Stimulated activated CD8-positive, alpha-beta memory T cell treated with anti-CD3 and anti-CD28 coated beads, Interleukin-2, amount 100 ng/mL, for 1 hour (primary cell): Measurements from ENCODE around the gene MFSD2A.
"Not testable (repeated sequence)": the region's sequence is repeated elsewhere in the genome, so short reads cannot be mapped to it uniquely, and the experiment has no call there.

Source experiments
- DNase-seq, 2 donors: peaks; one replicate each; pipeline ENCODE4 v3.0.0-alpha.2; 2020; ENCODE audit warnings: low read depth in 2 of 2

The MFSD2A gene

DNA sequence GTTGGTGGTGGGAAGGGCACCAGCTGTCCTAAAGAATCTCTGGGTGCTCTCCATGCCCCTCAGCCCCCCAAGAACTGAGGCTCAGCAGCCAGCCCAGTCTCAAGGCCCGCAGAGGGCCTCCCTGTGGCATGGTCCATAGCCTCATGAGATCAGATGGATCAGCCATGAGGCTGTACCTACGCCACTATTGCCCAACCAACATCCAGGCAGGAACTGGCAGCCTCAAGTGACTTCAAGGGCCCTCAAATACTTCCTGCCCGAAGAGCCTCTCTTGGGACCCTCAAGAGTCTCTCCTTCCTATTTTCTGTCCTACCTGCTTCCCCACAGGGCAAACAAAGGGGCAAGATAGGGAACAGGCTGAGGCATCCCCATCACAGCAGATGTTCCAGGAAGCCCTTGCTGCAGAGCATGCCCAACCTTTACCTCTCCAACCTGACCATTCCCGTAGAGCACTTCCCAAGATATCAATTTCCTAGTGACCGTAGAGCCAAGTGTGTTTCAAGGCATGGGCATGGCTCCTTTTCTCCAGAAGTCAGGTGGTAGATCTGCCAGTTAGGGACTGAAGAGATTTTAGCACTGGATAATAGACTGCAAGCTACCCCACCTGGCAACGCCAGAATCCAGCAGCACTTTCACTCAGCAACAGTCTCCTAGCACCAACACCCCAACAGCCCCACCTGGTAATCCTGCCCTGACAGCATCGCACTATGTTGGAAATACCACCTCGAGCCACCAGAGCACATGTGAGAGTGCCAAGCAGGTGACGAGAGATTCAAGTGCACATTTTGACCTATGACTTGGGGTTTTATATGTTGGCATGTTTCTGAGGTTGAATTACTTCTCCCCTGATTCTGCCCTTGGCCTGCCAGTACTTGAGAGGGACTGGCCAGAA lies 13.7 kb upstream of the MFSD2A start:
- no peak for DNase-seq

DNA sequence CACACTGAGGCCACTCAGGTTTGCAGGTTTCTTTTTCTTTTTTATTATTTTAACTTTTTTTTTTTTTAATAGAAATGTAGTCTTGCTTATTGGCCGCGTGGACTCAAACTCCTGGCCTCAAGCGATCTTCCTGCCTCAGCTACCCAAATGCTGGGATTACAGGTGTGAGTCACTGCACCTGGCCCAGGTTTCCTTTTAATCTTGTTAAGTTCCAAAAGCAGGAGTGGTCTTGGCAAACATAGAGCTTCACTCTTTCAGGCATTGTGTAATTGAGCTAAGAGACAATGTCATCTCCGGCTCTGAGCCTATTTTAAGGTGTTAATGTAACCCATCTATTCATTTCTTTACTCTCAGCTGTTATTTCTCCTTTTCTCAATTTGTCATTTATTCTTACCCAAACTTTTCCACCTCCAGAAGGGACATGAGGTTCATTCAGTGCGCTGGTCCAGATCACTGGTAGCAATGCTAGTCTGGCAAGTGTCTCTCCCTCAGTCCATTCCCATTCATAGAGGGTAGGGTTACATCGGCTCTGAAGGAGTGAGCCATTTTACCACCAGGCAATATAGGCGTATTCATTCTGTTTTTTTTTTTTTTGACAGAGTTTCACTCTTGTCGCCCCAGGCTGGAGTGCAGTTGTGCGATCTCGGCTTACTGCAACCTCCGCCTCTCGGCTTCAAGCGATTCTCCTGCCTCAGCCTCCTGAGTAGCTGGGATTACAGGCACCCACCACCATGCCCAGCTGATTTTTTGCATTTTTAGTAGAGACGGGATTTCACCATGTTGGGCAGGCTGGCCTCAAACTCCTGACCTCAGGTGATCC lies 11.3 kb upstream of the MFSD2A start:
- DNase-seq = no peak

DNA sequence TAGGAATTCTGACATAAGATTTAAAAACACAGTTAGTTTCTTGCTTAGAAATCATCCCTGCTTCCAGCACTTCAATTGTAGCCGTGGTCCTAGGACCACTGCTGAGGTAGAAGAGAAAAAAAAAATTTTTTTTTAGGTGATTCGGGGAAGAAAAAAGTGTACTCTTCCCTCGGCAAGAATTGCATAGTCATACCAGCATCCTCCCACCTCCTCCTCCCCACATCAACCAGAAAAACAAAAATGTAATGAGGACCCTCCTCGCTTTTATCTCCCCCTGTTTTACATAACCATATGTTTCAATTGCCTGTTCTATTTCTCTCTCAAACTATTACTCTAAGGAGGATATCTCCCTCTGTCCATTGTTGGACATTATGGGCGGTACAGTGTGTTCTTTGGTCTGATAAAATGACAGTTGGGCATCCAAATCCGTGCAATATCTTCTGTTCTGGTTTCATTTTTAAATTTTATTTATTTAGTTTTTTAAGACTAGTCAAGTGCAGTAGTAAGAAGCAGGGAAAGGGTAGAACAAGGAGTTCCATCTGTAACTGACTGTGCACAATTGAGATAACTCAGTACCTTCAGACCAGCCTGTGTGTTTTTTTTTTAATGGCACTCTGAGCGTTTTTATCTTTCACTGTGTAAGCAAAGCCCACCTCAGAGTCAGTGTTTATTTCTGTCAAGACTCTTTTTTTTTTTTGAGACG lies 10.4 kb upstream of the MFSD2A start:
- DNase-seq = no peak

DNA sequence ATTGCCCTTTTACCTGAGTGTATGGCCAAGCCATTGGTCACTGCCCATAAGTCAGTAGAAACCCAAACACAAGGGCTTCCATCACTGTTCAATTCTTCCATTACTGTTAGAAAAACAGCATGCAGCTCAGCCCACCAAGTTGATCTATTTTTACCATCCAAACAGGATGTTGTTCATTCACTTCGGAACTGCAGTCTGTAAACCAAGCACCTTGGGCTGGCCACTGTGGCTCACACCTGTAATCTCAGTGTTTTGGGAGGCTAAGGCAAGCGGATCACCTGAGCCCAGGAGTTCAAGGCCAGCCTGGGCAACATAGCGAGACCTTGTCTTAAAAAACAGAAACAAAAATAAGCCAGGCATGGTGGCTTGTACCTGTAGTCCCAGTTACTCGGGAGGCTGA lies 8.7 kb upstream of the MFSD2A start:
- no peak for DNase-seq

DNA sequence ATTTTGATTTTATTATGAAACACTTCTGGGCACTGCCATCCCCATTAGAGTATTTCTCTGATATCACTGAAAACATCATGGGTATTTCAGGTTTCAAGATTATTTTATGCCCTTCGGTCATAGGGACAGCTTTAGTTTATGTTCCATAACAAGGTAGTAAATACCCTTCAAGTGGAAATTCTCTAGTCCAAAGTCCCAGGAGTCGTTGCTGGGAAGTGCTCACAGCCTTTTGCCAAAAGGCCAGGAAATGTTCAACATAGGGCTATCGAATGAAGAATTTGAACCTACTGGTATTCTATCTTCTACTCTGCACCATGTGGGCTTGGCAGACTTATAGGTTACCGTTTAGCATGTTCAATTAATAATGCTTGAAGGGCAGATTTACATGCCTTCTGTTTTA lies 7.7 kb upstream of the MFSD2A start:
- DNase-seq = no peak

DNA sequence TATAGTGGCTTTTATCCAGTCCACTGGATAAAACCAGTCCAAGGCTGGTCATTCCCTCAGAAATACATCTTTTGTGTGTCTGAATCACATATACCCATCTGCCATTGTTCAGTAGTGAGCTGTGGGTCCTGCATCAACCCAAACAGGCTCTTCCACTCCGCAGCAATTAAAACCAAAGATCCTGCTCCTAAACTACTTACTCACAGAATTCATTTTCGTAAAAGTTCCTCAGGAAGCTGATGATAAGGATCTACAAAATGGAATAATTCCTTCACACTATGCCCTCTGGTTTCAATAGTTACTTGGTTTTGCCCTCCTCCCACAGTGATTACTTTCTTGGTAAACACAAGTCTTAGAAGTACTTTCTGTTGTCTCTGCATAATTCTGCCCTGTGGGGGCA lies 5.1 kb upstream of the MFSD2A start:
- no peak for DNase-seq

DNA sequence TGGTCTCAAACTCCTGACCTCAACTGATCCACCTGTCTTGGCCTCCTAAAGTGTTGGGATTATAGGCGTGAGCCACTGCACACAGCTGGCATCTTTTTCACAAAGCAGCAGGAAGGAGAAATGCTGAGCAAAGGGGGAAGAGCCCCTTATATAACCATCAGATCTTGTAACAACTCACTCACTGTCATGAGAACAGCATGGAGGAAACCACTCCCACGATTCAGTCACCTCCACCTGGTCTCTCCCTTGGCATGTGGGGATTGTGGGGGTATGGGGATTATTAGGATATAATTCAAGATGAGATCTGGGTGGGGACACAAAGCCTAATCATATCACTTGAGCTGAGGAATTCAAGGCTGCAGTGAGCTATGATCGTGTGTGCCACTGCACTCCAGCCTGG lies 3.0 kb upstream of the MFSD2A start:
- DNase-seq = no peak

DNA sequence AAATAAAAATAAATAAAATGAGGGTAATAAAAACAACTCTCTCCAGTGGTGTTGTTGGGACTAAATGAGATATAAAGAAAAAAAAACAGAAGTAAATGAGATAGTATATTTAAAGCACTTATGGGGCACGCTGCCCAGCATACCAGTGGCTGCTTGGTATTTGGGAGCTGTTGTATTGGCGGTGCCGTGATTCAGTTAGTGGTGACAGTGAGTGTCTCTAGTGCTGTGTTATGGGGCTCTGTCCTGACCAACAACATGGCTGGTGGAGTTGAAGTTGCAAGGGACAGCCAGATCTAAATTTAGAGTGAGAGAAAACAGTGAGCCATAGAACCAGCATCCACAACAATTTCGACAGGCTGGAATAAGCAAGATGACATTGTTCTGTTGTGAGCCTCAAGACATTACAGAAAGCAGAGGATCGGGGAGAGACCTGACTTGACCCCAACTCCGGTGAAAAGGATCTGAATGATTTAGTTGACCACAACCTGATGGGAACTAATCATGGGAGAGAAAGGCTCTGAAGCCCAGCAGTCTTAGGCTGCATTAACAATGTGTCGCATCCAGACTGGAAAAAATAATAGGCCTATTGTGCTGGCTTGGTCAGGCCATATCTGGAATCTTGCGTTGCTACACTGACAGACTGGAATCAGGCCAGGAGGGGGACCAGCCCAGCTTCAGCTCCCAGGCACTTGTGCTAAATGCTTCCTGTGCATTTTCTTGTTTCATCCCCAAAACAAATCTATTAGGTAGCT lies 2.4 kb upstream of the MFSD2A start:
- DNase-seq = no peak

DNA sequence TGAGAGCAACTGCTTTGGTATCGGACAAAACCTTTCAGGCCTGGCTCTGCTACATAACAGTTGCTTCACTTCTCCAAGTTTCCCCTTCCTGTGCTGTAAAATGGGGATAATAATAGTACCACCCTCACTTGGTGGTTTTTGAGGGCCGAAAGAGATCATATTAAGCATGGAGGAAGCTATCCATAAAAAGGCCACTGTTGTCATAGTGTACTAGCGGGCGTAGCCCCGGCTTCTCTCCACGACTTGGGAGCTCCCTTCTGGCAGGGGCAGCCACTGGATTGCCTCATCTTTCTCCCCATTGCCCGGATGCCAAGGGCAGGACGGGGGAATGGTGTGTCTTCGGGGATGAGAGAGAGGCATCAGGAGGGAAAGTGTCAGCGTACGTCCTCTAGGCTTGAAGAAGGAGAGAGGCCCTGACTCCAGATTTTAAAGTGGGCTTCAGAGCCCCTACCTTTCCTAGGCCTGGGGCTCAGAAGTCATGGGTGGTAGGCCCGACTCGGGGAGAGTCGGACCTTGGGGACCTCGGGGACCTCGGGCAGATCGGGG lies 548 bp upstream of the MFSD2A start:
- no peak for DNase-seq

DNA sequence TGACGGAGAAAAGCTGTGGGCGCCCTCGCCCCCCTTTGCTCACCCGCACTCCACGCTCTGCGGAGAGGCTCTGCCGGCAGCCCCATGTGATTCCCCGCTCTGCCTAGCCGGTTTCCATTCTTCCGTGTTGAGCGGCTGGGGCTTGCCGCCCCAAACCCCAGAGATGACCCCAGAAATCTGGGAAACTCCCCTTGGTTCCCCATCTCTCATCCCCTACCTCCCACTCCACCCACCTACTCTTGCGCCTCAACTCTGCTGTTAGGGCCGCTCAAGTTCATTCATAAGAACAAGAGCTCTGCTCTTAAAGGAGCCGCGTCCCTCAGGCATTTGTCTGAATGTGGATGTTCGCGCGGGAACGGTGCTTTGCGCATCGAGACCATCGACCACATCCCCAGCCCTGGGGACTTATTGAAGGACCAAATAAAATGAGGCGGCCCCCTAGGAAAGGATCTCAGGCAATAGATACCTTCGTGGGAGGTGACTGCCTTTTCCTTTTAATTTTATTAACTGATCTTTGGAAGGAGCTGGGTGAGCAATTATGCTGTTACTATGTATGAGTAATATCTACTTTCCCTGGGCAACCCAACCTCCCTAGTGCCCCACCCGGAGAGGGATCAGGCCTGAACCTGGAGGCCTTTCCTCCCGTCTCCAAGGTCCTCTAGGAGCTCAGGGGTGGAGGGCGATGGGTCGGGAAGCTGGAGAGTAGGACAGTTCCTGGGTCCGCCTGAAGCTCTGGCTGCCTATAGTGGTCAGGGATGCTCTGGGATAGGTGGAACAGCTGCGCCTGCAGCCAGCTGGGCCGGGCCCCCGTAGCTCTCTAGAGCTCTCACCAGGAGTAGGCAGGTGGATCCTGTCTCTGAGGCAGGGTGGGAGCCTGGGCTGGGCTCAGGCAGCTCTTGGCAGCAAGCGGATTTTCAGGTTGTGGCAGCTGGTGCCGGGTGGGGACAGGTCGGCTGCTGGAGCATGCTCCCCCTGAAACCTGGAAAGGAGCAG lies 898 bp downstream of the MFSD2A start:
- DNase-seq = no peak

DNA sequence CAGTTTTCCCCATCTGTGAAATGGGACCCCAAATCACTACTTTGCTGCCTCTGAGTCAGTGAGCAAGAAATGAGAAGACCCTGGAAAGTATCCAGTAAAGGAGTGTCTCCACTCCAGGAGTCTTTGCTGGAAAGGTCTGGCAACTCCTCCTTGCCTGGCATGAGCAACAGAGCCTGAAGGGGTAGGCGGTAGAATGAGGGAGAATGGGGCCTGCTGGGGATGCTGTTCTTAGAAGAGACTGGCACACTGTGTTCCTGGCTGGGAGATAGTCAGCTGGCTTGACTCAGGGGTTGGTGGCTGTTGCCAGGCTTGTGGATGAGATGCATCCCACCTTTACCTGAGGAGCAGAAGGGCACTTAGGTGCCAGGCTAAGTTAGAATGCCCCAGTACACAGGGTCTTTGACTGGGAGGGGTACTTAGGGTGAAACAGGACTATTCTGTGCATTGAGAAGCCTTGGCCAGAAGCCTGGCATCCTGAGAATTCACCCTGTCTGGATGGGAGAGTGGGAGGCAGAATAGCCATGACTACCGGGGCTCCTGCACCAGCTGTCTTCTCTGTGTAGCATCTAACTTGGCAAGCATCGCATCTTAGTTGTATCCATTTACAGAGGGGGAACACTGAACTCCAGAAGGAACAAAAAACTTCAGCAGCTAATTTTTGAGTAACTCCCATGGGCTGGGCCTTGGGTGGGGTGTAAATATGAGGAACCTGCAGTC lies 2.5 kb downstream of the MFSD2A start:
- DNase-seq = no peak

DNA sequence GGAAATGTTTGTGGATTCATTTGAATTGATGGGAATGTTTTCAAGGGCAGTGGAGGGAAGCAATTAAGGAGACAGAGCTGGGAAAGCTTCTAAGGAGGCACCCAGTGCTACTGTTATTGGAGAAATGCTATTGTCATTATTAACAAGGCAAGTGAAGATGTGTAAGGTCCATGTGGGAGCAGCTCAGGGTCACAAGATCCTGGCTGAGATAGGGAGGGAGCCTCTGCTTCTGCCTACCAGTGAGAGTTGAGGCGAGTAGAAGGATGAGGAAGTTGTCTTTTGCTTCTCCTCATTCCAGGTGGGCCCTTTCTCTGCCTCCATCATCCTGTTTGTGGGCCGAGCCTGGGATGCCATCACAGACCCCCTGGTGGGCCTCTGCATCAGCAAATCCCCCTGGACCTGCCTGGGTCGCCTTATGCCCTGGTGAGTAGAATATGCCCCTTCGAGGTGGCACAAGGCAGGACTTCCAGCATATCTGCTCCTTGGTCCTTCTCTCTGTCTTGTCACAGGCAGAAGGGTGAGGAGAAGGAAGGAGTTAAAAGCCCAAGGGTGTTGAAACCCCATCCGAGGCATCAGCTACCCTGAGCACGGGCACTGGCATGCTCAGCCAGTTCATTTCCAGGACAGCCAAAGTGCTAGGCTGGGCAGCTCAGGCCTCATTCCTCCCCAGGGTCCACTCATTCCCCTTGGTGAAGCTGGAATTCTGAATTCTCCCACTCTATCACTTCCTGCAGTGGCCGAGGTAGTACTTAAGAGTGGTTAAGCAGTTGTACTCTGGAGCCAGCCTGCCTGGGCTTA lies 3.7 kb downstream of the MFSD2A start:
- no peak for DNase-seq

DNA sequence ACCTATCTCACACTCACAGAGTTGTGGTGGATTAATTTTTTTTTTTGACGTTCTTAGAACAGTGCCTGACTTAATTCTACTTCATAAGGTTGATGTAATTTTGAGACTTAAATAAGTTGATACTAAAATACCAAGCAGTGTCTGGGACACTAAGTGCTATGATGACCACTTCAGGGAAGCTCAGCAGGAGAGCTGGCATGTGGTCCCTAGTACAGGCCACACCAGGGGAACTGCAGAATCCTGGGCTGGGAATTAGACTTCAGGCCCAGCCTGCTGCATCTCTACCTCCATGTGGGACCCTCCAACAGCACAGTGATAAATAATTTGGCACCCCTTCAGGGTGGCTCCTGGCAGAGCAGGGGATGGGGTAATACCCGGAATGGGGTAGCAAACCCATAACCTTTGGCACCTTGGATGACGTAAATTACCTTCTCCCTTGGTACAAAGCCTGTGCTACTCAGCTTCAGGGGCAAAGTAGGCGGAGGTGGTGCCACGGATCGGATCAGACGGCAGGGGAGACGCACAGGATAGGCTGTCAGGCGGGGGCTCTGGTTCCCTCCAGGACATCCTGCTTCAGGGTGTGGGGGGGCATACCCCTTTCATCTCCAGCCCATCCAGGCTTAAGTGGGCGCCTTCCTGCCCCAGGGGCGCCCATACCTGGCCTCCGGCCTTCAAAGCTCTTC lies 4.8 kb downstream of the MFSD2A start:
- DNase-seq = no peak

DNA sequence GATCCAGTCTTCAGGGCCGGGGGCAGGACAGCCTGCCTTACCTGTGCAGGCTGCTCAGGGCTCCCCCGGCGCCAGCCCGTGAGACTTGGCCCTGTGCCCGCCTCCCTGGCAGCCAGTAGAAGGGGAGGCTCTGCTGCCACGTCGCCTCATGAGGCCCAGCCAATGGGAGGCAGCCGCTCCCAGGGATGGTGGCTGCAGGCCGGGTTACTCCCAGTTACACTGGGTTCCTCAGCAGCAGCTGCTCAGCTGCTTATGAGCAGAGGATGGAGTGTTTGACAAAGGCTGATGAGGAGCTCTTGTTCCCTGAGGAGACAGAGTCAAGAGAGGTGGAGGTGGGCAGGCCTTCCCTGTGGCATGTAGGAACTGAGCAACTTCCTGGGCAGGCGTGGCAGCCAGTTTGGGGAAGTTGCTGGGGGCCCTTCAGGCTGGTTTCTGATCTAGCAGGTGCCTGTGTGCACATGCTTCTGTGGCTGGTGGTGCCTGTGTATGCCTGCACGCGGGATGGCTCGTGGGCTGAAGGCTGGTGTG lies 5.5 kb downstream of the MFSD2A start:
- DNase-seq = no peak

DNA sequence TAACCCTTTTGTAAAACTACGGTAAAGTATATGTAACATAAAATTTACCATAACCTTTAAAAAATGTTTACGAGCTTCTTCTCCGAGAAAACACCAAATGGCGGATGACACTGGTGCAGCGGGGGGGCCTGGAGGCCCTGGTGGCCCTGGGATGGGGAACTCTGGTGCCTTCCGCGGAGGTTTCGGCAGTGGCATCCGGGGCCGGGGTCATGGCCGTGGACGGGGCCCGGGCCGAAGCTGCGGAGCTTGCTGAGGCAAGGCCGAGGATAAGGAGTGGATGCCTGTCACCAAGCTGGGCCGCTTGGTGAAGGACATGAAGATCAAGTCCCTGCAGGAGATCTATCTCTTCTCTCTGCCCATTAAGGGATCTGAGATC lies 7.5 kb downstream of the MFSD2A start:
- no peak for DNase-seq

DNA sequence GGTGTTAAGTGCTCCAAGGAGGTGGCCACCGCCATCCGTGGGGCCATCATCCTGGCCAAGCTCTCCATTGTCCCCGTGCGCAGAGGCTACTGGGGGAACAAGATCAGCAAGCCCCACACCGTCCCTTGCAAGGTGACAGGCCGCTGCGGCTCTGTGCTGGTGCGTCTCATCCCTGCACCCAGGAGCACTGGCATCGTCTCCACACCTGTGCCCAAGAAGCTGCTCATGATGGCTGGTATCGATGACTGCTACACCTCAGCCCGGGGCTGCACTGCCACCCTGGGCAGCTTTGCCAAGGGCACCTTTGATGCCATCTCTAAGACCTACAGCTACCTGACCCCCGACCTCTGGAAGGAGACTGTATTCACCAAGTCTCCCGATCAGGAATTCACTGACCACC lies 8.0 kb downstream of the MFSD2A start:
- not testable (repeated sequence) for DNase-seq

DNA sequence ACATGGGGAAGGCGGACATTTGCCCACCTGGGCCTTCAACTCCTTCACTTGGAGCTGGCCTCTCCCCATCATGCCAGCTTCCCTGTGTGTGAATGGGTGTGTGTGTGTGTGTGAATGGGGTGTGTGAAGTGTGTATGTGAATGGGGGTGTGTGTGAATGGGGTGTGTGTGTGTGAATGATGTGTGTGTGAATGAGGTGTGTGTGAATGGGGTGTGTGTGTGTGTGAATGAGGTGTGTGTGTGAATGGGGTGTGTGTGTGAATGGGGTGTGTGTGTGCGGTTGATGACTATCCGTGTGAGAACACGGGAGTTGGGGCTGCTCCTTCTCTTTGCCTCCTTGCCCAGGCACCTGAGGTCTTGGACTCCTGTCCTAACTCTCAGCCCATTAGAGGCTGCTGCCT lies 9.6 kb downstream of the MFSD2A start:
- no peak for DNase-seq

DNA sequence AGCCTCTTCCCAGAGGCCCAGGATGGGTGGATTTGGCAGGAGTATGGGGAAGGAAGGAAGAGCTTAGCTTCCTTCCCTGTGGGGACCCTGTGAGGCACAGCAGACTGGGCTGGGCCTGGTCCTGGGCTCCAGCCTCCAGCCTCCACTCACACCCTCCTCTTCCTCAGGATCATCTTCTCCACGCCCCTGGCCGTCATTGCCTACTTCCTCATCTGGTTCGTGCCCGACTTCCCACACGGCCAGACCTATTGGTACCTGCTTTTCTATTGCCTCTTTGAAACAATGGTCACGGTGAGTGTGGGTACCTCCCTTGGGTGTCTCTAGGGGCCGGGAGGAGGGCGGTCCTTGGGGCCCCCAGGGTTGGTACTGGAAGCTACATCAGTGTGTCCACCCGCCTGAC lies 10.1 kb downstream of the MFSD2A start:
- no peak for DNase-seq
